ENCODE results near the gene GINS2.

GINS2 gene

DNA sequence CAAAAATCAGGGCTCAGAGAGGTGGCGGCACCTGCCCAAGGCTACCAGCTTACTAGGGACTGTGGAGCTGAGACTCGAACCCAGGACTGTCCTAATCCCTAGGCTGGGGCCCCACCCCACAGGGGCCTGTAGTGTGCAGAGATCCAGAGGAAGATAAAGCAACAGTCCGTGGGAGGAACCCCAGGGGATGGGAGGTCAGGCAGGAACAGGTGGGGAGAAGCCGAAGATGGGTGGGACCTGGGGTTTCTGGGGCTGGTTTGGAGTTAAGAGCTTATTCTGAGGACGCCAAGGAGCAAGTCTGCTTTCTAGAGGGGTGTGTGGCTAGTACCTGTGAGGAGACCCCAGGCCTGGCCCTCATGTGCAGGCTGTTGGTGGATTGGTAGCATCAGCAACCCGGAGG is 47.2 kb upstream of the GINS2 start (continued):
- TF ChIP-seq CSRNP3 (CRISPR knock-in tag; IDR thresholded peaks at IDR 0.05) = no peak
- no peak for TF ChIP-seq ARNTL (CRISPR knock-in tag; IDR thresholded peaks at IDR 0.05; ENCODE audit: borderline replicate concordance, low read depth)
- TF ChIP-seq ISL1 (CRISPR knock-in tag; IDR thresholded peaks at IDR 0.05) = no peak
- no peak for TF ChIP-seq ZNF70 (CRISPR knock-in tag; IDR thresholded peaks at IDR 0.05)
- TF ChIP-seq ESRRG (CRISPR knock-in tag; IDR thresholded peaks at IDR 0.05) = no peak
- TF ChIP-seq ZNF565 (CRISPR knock-in tag; conservative IDR thresholded peaks at IDR 0.05; ENCODE audit: low read depth) = no peak
- no peak for TF ChIP-seq OSR1 (CRISPR knock-in tag; IDR thresholded peaks at IDR 0.05)

- ATAC-seq = no peak
Observed at GRCh38 chr16:85735225-85735635, 46.5 kb upstream of the GINS2 start.

DNA sequence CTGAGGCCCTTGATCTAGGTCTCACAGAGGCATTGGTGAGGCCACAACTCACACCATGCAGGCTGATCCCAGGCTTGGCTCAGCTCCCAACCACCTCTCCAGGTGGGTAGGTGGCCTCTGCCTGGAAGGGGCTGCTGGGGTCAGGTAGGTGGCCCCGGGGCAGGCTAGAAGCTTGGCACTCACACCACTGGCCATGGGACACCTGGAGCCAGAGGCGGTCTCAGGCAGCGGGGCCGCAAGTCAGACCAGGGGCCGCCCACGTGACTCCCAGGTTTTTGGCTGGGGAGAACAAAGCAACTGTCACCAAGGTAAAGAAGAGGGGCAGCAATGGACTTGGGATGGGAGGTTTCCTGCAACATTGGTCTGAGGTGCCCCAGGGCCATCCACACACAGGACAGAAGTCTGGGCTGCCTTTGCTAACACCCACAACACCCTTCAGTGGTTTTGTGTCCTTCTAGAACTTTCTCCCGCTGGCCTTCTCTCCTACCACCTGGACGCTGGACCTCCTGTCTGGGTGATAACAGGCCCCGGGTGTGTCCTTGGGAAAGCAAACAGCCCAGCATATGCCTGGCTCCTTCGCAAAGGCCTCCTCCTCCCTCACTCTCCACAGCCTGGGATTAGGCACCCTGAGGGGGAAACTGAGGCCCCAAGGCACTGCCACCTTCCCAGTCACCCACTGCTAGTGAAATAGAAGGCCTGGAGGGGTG is 45.7 kb upstream of the GINS2 start:
- ATAC-seq = no peak
- no peak for TF ChIP-seq TCF4 (CRISPR knock-in tag; IDR thresholded peaks at IDR 0.05; ENCODE audit: borderline replicate concordance)
- no peak for TF ChIP-seq ESRRG (CRISPR knock-in tag; IDR thresholded peaks at IDR 0.05)
- no peak for TF ChIP-seq ARNTL (CRISPR knock-in tag; IDR thresholded peaks at IDR 0.05; ENCODE audit: borderline replicate concordance, low read depth)
- TF ChIP-seq OSR1 (CRISPR knock-in tag; IDR thresholded peaks at IDR 0.05) = no peak
- TF ChIP-seq, protein P1, sequence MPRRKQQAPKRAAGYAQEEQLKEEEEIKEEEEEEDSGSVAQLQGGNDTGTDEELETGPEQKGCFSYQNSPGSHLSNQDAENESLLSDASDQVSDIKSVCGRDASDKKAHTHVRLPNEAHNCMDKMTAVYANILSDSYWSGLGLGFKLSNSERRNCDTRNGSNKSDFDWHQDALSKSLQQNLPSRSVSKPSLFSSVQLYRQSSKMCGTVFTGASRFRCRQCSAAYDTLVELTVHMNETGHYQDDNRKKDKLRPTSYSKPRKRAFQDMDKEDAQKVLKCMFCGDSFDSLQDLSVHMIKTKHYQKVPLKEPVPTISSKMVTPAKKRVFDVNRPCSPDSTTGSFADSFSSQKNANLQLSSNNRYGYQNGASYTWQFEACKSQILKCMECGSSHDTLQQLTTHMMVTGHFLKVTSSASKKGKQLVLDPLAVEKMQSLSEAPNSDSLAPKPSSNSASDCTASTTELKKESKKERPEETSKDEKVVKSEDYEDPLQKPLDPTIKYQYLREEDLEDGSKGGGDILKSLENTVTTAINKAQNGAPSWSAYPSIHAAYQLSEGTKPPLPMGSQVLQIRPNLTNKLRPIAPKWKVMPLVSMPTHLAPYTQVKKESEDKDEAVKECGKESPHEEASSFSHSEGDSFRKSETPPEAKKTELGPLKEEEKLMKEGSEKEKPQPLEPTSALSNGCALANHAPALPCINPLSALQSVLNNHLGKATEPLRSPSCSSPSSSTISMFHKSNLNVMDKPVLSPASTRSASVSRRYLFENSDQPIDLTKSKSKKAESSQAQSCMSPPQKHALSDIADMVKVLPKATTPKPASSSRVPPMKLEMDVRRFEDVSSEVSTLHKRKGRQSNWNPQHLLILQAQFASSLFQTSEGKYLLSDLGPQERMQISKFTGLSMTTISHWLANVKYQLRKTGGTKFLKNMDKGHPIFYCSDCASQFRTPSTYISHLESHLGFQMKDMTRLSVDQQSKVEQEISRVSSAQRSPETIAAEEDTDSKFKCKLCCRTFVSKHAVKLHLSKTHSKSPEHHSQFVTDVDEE (CRISPR knock-in tag; IDR thresholded peaks at IDR 0.05) = no peak
- TF ChIP-seq TOX (CRISPR knock-in tag; IDR thresholded peaks at IDR 0.05; ENCODE audit: borderline replicate concordance) = no peak
- TF ChIP-seq PPARA (CRISPR knock-in tag; IDR thresholded peaks at IDR 0.05; ENCODE audit: borderline replicate concordance) = no peak
- TF ChIP-seq ISL1 (CRISPR knock-in tag; IDR thresholded peaks at IDR 0.05) = no peak
- no peak for TF ChIP-seq GLIS3 (CRISPR knock-in tag; IDR thresholded peaks at IDR 0.05)
- TF ChIP-seq, protein P2, sequence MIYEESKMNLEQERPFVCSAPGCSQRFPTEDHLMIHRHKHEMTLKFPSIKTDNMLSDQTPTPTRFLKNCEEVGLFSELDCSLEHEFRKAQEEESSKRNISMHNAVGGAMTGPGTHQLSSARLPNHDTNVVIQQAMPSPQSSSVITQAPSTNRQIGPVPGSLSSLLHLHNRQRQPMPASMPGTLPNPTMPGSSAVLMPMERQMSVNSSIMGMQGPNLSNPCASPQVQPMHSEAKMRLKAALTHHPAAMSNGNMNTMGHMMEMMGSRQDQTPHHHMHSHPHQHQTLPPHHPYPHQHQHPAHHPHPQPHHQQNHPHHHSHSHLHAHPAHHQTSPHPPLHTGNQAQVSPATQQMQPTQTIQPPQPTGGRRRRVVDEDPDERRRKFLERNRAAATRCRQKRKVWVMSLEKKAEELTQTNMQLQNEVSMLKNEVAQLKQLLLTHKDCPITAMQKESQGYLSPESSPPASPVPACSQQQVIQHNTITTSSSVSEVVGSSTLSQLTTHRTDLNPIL (CRISPR knock-in tag; IDR thresholded peaks at IDR 0.05; ENCODE audit: low read depth) = no peak
- no peak for TF ChIP-seq ZNF8 (CRISPR knock-in tag; IDR thresholded peaks at IDR 0.05)
- TF ChIP-seq ZNF565 (CRISPR knock-in tag; conservative IDR thresholded peaks at IDR 0.05; ENCODE audit: low read depth) = no peak
- TF ChIP-seq BACH2 (CRISPR knock-in tag; IDR thresholded peaks at IDR 0.05; ENCODE audit: borderline replicate concordance) = no peak
- TF ChIP-seq RARB (CRISPR knock-in tag; IDR thresholded peaks at IDR 0.05) = no peak
- TF ChIP-seq ZNF70 (CRISPR knock-in tag; IDR thresholded peaks at IDR 0.05) = no peak

More at GRCh38 chr16:85735225-85735635, 46.5 kb upstream of the GINS2 start:
- no peak for TF ChIP-seq ZNF8 (CRISPR knock-in tag; IDR thresholded peaks at IDR 0.05)
- TF ChIP-seq ESRRG (CRISPR knock-in tag; IDR thresholded peaks at IDR 0.05) = no peak
- TF ChIP-seq GLIS3 (CRISPR knock-in tag; IDR thresholded peaks at IDR 0.05) = no peak
- TF ChIP-seq, protein P3, sequence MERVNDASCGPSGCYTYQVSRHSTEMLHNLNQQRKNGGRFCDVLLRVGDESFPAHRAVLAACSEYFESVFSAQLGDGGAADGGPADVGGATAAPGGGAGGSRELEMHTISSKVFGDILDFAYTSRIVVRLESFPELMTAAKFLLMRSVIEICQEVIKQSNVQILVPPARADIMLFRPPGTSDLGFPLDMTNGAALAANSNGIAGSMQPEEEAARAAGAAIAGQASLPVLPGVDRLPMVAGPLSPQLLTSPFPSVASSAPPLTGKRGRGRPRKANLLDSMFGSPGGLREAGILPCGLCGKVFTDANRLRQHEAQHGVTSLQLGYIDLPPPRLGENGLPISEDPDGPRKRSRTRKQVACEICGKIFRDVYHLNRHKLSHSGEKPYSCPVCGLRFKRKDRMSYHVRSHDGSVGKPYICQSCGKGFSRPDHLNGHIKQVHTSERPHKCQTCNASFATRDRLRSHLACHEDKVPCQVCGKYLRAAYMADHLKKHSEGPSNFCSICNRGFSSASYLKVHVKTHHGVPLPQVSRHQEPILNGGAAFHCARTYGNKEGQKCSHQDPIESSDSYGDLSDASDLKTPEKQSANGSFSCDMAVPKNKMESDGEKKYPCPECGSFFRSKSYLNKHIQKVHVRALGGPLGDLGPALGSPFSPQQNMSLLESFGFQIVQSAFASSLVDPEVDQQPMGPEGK (CRISPR knock-in tag; IDR thresholded peaks at IDR 0.05; ENCODE audit: borderline replicate concordance) = no peak
- no peak for TF ChIP-seq TOX (CRISPR knock-in tag; IDR thresholded peaks at IDR 0.05; ENCODE audit: borderline replicate concordance)
- TF ChIP-seq PPARA (CRISPR knock-in tag; IDR thresholded peaks at IDR 0.05; ENCODE audit: borderline replicate concordance) = no peak
- no peak for TF ChIP-seq ISL1 (CRISPR knock-in tag; IDR thresholded peaks at IDR 0.05)
- no peak for TF ChIP-seq OSR1 (CRISPR knock-in tag; IDR thresholded peaks at IDR 0.05)
- TF ChIP-seq ZNF70 (CRISPR knock-in tag; IDR thresholded peaks at IDR 0.05) = no peak
- TF ChIP-seq SNAI2 (CRISPR knock-in tag; IDR thresholded peaks at IDR 0.05) = no peak
- TF ChIP-seq ZC3H10 (CRISPR knock-in tag; IDR thresholded peaks at IDR 0.05) = no peak
- TF ChIP-seq POU6F1 (CRISPR knock-in tag; IDR thresholded peaks at IDR 0.05; ENCODE audit: borderline replicate concordance, low read depth) = no peak
